Hepatocyte (in vitro differentiated cells): ENCODE results near the gene MAPK8IP2.

Experiments
- CTCF ChIP-seq: fragments of 200-600 bp; sonication (generic); IDR thresholded peaks from 2 replicates; pipeline ENCODE4 v1.5.1; 2016; ENCODE audit warnings: antibody characterized with exemption, mild to moderate bottlenecking; ENCODE audit not compliant: poor library complexity
- EZH2phosphoT487 ChIP-seq: fragments of 200-600 bp; sonication (generic); IDR thresholded peaks from one replicate; pipeline ENCODE4 v1.6.1; 2018; ENCODE audit warnings: antibody characterized with exemption, mild to moderate bottlenecking, low read depth, moderate library complexity; ENCODE audit not compliant: unreplicated experiment, severe bottlenecking

- TF ChIP-seq CTCF (no peak), EZH2phosphoT487 (no peak)
Measured at GRCh38 chr22:50611341-50612060, 10.9 kb downstream of the MAPK8IP2 start.
